ENCODE data around the gene PLCB1.

GRCh38 chr20:8205996-8206395, 73.9 kb downstream of the PLCB1 start:
- TF ChIP-seq, protein P1, sequence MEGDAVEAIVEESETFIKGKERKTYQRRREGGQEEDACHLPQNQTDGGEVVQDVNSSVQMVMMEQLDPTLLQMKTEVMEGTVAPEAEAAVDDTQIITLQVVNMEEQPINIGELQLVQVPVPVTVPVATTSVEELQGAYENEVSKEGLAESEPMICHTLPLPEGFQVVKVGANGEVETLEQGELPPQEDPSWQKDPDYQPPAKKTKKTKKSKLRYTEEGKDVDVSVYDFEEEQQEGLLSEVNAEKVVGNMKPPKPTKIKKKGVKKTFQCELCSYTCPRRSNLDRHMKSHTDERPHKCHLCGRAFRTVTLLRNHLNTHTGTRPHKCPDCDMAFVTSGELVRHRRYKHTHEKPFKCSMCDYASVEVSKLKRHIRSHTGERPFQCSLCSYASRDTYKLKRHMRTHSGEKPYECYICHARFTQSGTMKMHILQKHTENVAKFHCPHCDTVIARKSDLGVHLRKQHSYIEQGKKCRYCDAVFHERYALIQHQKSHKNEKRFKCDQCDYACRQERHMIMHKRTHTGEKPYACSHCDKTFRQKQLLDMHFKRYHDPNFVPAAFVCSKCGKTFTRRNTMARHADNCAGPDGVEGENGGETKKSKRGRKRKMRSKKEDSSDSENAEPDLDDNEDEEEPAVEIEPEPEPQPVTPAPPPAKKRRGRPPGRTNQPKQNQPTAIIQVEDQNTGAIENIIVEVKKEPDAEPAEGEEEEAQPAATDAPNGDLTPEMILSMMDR (IDR thresholded peaks at IDR 0.05; ENCODE audit: low read length) = no peak
- TF ChIP-seq EZH2 (IDR thresholded peaks at IDR 0.05; ENCODE audit: borderline replicate concordance, low read length) = no peak
